ENCODE results near the gene MC4R. TPM values are rescaled to one million over a fixed set of nuclear protein-coding genes. Genes with fewer than 3 reads are reported as not detected.
"Not testable (repeated sequence)": the region's sequence is repeated elsewhere in the genome, so short reads cannot be mapped to it uniquely, and the experiment has no call there.

MC4R gene
- not detected in 2 replicates for total RNA-seq (2014; rRNA removed; shearing (Covaris generic))
- 0.12 TPM in 1 of 2 replicates, not detected in the other for polyA plus RNA-seq (2014; cell fraction: nucleus; rRNA removed)

- peak; percentile 40 for DNase-seq (ENCODE audit: extremely low read depth, low read depth)
These were observed at the start of gene MC4R for GRCh38 chr18:60372596-60372995. Gene MC4R (minus strand): TSS chr18:60372775. CDS start chr18:60372349, 426 bp downstream.

DNA sequence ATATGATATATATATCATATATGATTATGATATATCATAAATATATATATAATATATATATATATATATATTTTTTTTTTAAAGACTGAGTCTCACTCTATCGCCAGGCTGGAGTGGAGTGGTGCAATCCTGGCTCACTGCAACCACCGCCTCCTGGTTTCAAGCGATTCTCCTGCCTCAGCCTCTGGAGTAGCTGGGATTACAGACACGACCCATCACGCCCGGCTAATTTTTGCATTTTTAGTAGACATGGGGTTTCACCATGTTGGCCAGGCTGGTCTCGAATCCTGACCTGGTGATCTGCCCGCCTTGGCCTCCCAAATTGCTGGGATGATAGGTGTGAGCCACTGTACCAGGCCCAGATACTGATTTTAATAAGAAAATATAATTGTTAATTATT is 49.7 kb upstream of the MC4R start:
- not testable (repeated sequence) for DNase-seq (ENCODE audit: extremely low read depth, low read depth)

GRCh38 chr18:60421356-60422118 is 49.0 kb upstream of the MC4R start:
- DNase-seq (ENCODE audit: extremely low read depth, low read depth) = no peak

DNA sequence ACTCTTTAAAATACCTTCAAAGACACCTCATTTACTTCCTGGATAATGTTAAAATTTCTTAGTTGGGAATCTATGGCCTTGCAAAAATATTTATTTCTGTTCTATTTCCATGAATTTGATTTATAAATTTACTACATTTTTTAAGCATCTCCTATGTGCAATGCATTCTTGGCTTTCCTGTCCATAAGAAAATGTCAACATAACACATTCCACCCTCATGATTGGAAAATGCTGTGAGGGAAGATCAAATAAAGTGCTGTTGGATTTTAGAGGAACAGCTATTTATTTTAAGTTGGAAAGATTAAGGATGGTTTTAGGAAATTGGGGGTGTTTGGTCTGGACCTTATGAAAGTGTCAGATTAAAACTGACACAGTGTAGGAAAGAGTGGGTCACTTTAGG is 45.4 kb upstream of the MC4R start:
- DNase-seq (ENCODE audit: extremely low read depth, low read depth) = no peak

DNA sequence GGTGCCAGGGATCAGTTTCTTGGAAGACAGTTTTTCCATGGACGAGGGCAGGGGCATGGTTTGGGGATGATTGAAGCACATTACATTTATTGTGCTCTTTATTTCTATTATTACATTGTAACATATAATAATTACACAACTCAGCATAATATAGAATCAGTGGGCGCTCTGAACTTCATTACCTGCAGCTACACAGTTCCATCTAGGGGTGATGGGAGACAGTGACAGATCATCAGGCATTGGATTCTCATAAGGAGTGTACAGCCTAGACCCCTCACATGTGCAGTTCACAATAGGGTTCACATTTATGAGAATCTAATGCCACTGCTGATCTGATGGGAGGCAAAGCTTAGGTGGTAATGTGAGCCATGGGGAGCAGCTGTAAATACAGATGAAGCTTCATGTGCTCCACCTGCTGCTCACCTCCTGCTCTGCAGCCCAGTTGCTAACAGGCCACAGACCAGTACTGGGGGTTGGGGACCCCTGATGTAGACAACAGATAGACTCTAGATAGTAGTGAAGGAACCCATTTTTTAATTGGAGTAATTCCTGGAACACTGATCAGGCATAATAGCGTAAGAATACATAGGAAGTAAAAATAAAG is 41.5 kb upstream of the MC4R start:
- DNase-seq (ENCODE audit: extremely low read depth, low read depth) = no peak

DNA sequence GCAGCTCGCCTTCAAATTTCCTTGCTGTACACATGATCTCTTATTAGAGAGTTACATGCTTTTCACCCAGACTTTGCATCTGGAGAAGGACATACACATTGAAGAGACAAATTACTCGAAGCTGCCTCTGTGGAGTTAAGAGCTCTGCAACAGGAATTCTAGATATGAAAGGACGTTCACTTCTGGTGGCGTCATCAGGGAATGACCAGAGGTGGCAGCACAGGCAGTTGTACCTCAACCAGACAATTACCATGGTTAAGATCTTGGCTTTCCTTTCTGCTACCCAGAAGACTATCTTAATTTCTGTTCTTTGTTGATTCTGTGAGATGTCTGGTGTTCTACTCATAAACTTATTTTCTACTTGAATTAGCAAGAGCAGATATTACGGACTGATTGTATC is 39.1 kb upstream of the MC4R start:
- no peak for DNase-seq (ENCODE audit: extremely low read depth, low read depth)

GRCh38 chr18:60406721-60407120 is 34.1 kb upstream of the MC4R start:
- no peak for DNase-seq (ENCODE audit: extremely low read depth, low read depth)

DNA sequence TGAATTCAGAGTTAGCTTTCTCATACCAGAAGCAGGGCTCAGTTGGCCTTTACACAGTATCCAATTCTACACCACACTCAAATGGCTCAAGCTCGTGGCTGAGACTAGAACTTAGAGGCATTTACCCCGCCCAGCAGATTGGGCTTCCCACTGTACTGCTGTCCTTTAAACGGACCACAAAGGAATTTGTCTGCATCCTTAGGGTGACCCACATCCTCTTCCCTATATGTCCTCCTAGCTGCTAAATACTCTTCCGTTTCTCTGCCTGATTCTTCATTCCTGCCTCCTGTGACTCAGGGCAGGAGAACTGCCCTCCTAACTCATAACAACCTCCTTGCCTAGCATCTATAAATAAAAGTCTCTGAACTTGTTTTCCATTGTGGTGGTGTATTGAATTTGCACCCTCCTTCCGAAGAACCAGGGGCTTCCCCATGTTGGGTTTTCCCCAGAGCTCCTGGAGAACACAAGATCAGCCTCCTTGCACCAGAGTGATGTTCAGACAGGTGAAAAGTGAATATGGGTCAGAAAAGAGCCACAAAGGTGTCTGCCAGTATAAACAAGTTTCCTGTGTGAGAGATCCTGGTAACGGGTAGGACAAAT is 32.0 kb upstream of the MC4R start:
- no peak for DNase-seq (ENCODE audit: extremely low read depth, low read depth)

GRCh38 chr18:60401346-60401745 is 28.8 kb upstream of the MC4R start:
- DNase-seq (ENCODE audit: extremely low read depth, low read depth) = no peak

GRCh38 chr18:60391571-60392226 is 19.1 kb upstream of the MC4R start:
- no peak for DNase-seq (ENCODE audit: extremely low read depth, low read depth)

- no peak for DNase-seq (ENCODE audit: extremely low read depth, low read depth)
These were observed 16.7 kb upstream of the MC4R start for GRCh38 chr18:60389314-60389713.

GRCh38 chr18:60385693-60386092 is 13.1 kb upstream of the MC4R start:
- DNase-seq (ENCODE audit: extremely low read depth, low read depth) = no peak

- DNase-seq (ENCODE audit: extremely low read depth, low read depth) = no peak
These were observed 11.3 kb upstream of the MC4R start for GRCh38 chr18:60383893-60384292.

DNA sequence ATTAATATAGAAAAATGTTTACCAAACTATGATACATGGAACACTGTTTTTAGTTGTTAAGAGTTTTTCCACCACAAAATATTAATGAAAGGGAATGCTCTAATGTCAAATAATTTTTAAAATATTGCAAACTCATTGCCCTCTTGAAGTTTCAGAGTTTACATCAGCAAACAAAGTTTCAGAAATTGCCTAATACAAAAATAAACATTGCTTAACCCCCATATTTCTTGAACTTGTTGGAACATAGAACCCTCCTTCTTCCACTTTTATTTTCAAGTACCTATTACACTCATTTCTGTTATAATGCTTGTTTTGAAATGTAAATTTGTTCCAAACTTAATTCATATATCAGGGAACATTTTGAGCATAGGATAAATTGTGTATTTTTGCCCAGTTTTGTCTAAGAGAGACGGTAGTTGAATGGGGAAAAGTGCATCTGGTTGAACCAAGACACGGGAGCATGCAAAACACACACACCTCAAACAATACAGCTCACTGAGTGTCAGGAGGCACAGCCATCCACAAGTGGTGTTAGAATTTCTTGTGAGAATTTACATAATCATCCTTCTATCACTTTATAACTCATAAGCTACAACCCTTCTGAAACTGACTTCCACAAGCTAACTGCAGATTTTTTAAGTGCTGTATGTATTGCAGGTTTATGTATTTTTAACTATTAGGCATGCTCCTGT is 5.3 kb upstream of the MC4R start:
- DNase-seq (ENCODE audit: extremely low read depth, low read depth) = peak; percentile 7

- no peak for DNase-seq (ENCODE audit: extremely low read depth, low read depth)
These were observed 443 bp downstream of the MC4R start for GRCh38 chr18:60372132-60372531.

GRCh38 chr18:60358516-60358915 is 14.1 kb downstream of the MC4R start:
- no peak for DNase-seq (ENCODE audit: extremely low read depth, low read depth)

GRCh38 chr18:60350941-60351340 is 21.6 kb downstream of the MC4R start:
- DNase-seq (ENCODE audit: extremely low read depth, low read depth) = no peak

DNA sequence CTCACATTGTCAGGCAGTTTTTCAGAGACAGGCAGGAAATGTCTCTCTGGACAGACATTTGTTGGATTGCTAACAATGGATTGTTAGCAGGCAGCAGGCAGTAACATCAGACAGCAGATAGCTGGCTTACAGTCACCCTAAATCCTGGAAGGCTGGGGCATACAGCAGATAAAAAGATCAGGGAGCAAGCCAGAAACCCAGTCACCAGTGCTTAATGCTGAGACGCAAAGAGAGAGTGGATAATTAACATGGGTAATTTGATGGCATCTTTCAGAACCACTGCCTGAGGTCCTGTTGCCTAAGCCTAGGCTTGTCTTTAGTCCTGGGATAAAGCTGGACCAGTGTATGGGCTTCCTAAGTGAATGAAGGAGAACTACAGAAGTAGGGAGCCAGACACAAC is 22.4 kb downstream of the MC4R start:
- no peak for DNase-seq (ENCODE audit: extremely low read depth, low read depth)

GRCh38 chr18:60347526-60348045 is 25.0 kb downstream of the MC4R start:
- DNase-seq (ENCODE audit: extremely low read depth, low read depth) = no peak

- DNase-seq (ENCODE audit: extremely low read depth, low read depth) = no peak
These were observed 33.6 kb downstream of the MC4R start for GRCh38 chr18:60339018-60339417.

- DNase-seq (ENCODE audit: extremely low read depth, low read depth) = no peak
These were observed 40.7 kb downstream of the MC4R start for GRCh38 chr18:60331890-60332289.

Measured in NCI-H460 (cell line).